Measurements from ENCODE around the gene SIT1.

Gene SIT1

GRCh38 chr9:35664531-35665470 lies 14.1 kb upstream of the SIT1 start, which contains the start of gene ARHGEF39 (continued):
- TF ChIP-seq ZNF660 (tag by site-specific recombination; IDR thresholded peaks at IDR 0.05), result no peak
- TF ChIP-seq, protein P1, sequence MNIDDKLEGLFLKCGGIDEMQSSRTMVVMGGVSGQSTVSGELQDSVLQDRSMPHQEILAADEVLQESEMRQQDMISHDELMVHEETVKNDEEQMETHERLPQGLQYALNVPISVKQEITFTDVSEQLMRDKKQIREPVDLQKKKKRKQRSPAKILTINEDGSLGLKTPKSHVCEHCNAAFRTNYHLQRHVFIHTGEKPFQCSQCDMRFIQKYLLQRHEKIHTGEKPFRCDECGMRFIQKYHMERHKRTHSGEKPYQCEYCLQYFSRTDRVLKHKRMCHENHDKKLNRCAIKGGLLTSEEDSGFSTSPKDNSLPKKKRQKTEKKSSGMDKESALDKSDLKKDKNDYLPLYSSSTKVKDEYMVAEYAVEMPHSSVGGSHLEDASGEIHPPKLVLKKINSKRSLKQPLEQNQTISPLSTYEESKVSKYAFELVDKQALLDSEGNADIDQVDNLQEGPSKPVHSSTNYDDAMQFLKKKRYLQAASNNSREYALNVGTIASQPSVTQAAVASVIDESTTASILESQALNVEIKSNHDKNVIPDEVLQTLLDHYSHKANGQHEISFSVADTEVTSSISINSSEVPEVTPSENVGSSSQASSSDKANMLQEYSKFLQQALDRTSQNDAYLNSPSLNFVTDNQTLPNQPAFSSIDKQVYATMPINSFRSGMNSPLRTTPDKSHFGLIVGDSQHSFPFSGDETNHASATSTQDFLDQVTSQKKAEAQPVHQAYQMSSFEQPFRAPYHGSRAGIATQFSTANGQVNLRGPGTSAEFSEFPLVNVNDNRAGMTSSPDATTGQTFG (tag by site-specific recombination; IDR thresholded peaks at IDR 0.05; ENCODE audit: borderline replicate concordance), result no peak
- TF ChIP-seq ZNF791 (tag by site-specific recombination; IDR thresholded peaks at IDR 0.05), result no peak
- no peak for TF ChIP-seq ZNF629 (tag by site-specific recombination; IDR thresholded peaks at IDR 0.05)
- peak; percentile 62; the same call in 1 of the 2 replicates for TF ChIP-seq CTCF (tag by site-specific recombination; IDR thresholded peaks at IDR 0.05)
- TF ChIP-seq, protein P2, sequence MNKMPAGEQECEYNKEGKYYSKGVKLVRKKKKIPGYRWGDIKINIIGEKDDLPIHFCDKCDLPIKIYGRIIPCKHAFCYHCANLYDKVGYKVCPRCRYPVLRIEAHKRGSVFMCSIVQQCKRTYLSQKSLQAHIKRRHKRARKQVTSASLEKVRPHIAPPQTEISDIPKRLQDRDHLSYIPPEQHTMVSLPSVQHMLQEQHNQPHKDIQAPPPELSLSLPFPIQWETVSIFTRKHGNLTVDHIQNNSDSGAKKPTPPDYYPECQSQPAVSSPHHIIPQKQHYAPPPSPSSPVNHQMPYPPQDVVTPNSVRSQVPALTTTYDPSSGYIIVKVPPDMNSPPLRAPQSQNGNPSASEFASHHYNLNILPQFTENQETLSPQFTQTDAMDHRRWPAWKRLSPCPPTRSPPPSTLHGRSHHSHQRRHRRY (tag by site-specific recombination; IDR thresholded peaks at IDR 0.05), result no peak
- no peak for TF ChIP-seq ZNF362 (tag by site-specific recombination; IDR thresholded peaks at IDR 0.05)
- no peak for TF ChIP-seq YY2 (tag by site-specific recombination; IDR thresholded peaks at IDR 0.05)
- peak; percentile 64 for TF ChIP-seq ZIC2 (tag by site-specific recombination; IDR thresholded peaks at IDR 0.05)
- no peak for TF ChIP-seq ZNF473 (tag by site-specific recombination; IDR thresholded peaks at IDR 0.05)
- no peak for TF ChIP-seq ZNF48 (tag by site-specific recombination; IDR thresholded peaks at IDR 0.05)
- TF ChIP-seq ZNF394 (tag by site-specific recombination; IDR thresholded peaks at IDR 0.05; ENCODE audit: borderline replicate concordance), result no peak; the same call in 1 of the 2 replicates
- TF ChIP-seq, protein P3, sequence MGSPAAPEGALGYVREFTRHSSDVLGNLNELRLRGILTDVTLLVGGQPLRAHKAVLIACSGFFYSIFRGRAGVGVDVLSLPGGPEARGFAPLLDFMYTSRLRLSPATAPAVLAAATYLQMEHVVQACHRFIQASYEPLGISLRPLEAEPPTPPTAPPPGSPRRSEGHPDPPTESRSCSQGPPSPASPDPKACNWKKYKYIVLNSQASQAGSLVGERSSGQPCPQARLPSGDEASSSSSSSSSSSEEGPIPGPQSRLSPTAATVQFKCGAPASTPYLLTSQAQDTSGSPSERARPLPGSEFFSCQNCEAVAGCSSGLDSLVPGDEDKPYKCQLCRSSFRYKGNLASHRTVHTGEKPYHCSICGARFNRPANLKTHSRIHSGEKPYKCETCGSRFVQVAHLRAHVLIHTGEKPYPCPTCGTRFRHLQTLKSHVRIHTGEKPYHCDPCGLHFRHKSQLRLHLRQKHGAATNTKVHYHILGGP (tag by site-specific recombination; IDR thresholded peaks at IDR 0.05), result no peak
- no peak for TF ChIP-seq ZFP69B (tag by site-specific recombination; IDR thresholded peaks at IDR 0.05)
- no peak for TF ChIP-seq ZNF549 (tag by site-specific recombination; IDR thresholded peaks at IDR 0.05)
- TF ChIP-seq MEIS1 (CRISPR knock-in tag; IDR thresholded peaks at IDR 0.05; ENCODE audit: borderline replicate concordance), result no peak
- TF ChIP-seq KLF17 (tag by site-specific recombination; IDR thresholded peaks at IDR 0.05), result no peak
- TF ChIP-seq HIC1 (tag by site-specific recombination; IDR thresholded peaks at IDR 0.05), result peak; percentile 80
- TF ChIP-seq ZNF350 (tag by site-specific recombination; IDR thresholded peaks at IDR 0.05), result no peak
- no peak for TF ChIP-seq ZNF366 (tag by site-specific recombination; conservative IDR thresholded peaks at IDR 0.05)
